NCI-H1436 treated with DMSO at 0.1 percent for 48 hours (cell line): Measurements from ENCODE around the gene PIBF1.
"Not testable (repeated sequence)": the region's sequence is repeated elsewhere in the genome, so short reads cannot be mapped to it uniquely, and the experiment has no call there.

Experiments
- DNase-seq: peaks from one replicate; lab custom pipeline; 2025; lab: John Stamatoyannopoulos, UW

Gene PIBF1

DNA sequence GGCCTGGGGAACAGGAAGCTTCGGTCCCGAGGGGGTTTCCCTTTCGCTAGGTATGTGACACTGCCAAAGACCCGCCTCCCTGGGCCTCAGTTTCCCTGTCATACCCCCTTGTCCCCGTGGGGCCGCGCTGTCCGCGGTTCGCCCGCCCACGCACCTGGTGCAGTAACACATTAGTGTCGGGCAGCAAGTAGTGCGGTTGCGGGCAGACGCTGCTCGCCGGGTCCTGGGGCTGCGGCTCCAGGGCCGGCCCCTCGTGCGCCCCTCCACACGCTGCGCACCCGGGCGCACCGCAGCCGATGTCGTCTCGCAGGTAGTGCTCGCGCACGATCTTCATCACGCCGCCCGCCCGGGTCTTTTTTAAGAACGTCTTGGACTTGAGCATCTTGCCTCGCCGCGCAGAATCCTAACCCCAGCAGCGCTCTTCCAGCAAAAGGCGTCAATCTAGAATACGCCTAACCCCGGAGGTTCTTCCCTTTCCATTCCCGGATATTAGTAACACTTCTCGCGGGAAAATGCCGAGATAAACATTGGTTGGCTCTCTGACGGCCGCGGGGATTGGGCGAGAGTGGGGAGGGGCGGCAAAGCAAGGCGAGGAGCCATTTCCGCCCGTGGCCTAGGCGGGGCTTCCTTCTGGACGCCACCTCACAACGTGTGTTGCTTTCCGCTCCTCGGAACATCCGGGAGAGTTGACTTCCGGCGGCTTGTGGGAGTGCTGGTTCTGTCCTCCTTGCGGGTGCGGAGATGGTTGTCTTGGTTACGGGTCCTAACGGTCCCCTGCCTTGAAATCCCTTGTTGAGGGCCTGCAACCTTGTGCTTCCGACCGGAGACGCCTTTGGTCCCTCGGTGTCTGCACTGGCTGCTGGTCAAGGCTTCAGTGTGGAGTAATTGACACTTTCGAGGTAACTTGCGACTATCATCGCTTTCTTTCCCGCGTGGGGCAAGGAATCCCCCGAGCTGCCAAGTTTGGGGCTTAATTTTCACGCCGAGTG lies at the start of gene PIBF1, which contains the start of gene DIS3:
Gene PIBF1 (plus strand): TSS at position 683 of the 989 bp plus-strand sequence. CDS start 1,337 bp downstream, outside the sequence.
Gene DIS3 (minus strand): TSS at position 450 of the 989 bp plus-strand sequence. CDS start 68 bp downstream, at position 382.
- DNase-seq: peak; percentile 98

- no peak for DNase-seq
Observed at GRCh38 chr13:72737033-72737432, 44.9 kb upstream of the PIBF1 start.

DNA sequence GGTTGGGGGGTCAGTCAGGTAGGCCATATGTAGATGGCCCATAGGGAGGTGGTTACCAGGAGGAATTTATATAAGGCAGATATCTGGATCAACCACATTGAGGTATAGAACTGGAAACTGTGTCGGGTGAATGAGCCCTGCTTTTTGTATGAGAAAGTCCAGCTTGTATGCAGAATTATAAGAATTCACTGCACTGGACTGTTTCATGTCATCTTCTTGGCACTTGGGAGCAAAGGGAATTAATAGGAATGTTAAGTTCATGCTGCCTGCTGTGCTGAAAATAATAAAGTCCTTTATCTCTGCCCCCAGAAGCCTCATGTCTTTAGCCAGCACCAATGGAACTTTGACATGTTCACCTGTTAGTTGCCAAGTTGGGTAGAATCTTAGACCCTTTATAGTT lies 41.9 kb upstream of the PIBF1 start:
- DNase-seq: no peak

DNA sequence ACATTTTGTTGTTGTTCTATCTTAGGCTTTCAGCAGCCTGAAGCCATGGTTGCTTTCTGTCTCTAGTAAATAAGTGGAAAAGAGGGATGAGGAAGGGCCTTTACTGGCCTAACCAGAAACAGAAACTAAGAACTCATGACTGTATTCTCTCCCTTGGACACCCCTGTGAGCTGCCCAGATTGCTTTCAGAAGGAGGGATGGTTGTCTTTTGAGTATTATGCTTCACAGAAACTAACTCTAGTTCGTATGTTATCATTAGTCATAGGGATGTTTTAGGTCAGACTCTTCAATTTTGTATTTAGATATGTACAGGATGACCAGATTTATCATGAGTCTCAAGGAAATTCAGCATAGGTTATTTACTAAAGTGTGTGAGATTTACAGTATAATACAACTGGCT lies 36.7 kb upstream of the PIBF1 start:
- no peak for DNase-seq

- DNase-seq: no peak
Observed at GRCh38 chr13:72751220-72751619, 30.7 kb upstream of the PIBF1 start.

- DNase-seq: no peak
Observed at GRCh38 chr13:72754111-72754510, 27.8 kb upstream of the PIBF1 start.

- no peak for DNase-seq
Observed at GRCh38 chr13:72757792-72758535, 24.0 kb upstream of the PIBF1 start.

DNA sequence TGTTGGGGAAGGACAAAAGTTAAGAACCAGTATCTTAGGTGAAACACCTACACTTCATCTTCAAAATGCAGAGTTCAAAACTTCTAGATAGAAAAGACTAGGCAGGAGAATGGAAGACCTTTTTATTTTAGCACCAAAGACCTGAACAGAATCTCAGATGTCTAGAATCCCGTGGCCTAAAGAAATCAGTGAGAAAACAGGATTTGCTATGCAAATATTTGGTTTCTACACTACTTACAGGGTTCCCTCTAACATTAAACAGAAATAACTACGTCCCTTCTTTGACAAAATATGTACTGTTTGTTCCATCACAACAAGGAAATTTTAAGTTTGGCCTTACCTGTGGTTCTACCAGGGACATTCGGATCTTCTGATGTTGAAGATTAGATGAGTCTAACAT lies 21.7 kb upstream of the PIBF1 start:
- DNase-seq: no peak

DNA sequence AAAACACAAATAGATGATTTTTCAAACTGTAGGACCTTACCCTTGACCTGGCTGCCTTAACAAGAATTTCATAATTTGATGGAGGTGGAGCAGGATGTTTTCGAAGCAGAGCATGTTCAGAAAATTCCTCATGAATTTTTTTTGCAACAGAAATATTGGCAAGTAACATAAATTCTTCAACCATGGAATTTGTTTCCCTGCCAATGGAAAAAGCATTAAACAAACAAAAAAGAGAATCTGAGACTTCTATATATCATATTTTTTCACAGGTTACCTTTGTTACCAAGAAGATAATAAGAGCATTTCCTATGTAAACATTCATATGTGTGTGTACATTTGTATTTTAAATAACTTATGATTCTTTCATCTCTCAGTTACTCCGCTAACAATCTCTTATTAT lies 18.5 kb upstream of the PIBF1 start:
- DNase-seq: no peak

- DNase-seq: no peak
Observed at GRCh38 chr13:72774019-72774418, 7.9 kb upstream of the PIBF1 start.

GRCh38 chr13:72782717-72783116 lies 784 bp downstream of the PIBF1 start:
- no peak for DNase-seq

DNA sequence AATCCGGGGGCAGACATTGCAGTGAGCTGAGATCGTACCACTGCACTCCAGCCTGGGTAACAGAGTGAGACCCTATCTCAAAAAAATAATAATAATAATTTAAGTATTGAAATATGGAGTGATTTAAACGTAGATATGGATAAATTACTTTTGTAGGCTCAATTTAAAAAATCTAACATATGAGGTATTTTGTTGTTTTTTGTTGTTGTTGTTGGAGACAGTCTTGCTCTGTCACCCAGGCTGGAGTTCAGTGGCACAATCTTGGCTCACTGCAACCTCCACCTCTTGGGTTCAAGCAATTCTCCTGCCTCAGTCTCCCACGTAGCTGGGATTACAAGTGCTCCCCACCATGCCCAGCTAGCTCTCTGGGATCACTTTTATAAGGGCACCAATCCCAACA lies 2.7 kb downstream of the PIBF1 start:
- not testable (repeated sequence) for DNase-seq

GRCh38 chr13:72788831-72789230 lies 6.9 kb downstream of the PIBF1 start:
- DNase-seq: no peak

- DNase-seq: no peak
Observed at GRCh38 chr13:72792640-72793039, 10.7 kb downstream of the PIBF1 start.

DNA sequence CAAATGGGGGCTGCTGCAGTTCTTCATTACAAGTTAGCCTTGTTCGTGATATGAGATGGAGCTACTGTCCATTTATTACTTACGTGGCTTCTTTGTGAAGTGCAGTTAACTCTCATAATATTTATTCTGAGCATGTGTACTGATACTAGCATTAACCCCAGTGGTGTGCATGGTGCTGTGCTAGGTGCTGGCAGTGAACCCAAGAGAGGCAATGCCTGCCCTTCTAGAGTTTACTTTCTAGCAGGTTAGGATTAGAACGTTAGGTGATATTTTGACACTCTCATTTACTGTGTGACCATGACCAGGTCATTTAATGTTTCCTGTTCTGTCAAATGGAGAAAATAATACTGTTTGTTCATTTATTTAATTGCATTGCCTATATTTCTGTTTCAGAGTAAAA lies 16.9 kb downstream of the PIBF1 start:
- DNase-seq: no peak

- DNase-seq: no peak
Observed at GRCh38 chr13:72804301-72804700, 22.4 kb downstream of the PIBF1 start.

GRCh38 chr13:72805676-72806346 lies 23.9 kb downstream of the PIBF1 start:
- DNase-seq: peak; percentile 86

DNA sequence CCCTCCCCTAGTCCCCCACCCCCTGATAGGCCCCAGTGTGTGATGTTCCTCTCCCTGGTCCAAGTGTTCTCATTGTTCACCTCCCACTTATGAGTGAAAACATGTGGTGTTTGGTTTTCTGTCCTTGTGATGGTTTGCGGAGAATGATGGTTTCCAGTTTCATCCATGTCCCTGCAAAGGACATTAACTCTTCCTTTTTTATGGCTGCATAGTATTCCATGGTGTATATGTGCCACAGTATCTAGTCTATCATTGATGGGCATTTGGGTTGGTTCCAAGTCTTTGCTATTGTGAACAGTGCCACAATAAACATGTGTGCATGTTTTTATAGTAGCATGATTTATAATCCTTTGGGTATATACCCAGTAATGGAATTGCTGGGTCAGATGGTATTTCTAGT lies 24.6 kb downstream of the PIBF1 start:
- DNase-seq: not testable (repeated sequence)

DNA sequence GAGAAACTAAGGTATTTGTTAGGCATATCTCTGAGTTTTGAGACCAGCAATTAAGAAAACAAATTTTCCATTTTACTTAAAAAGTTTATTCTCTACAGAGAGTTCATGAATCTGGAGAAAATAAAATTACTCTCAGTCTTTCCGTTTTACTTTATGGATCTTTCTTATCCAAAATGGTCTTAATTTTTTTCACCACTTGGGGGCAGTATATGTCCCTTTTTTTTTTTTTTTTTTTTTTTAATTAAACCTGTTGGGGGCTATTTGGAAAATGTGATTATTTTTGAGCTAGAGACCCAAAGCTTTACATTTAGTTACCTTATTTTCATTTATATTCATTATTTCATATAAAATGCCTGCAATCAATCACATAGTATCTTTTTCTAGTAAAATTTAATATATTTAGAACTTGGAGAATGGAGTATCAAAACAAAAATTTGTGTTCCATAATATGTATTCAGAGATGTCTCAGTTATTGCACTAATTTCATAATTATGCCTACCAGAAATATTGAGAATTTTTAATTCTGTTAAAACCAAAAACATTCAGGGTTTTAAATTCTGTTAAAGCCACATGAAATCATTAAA lies 27.1 kb downstream of the PIBF1 start:
- no peak for DNase-seq

DNA sequence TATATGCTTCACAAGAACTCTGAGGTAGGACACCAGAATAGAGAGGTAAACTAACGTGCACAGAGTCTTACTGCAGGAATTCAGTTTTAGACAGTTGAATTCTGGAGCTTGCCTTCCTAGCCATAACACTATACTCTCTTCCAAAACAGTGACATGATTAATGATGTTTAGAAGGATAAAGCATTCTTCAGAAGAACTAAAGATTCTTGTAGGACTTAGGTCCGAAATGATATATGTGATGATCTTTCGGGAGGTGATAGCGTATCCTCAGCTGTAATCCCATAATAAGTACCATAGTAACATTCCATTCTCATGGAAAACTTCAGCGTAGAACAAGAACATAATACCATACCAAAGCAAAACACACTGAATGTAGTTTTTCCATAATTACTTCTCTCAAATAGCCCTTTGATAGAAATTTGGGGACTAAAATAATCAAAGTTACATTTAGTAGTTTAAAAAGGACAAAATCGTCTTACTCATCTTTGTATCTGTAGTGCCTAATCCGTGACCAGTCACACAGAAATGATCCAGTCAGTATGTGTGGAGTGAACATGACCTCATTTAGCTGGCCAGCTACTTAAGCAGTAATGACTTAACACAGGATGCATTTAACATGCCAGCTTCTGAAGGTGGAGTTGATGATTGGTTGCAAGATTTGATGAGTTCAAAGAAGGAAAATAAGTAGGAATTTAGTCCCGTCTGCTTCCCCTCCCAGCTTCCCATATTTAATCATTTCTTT lies 38.4 kb downstream of the PIBF1 start:
- no peak for DNase-seq

DNA sequence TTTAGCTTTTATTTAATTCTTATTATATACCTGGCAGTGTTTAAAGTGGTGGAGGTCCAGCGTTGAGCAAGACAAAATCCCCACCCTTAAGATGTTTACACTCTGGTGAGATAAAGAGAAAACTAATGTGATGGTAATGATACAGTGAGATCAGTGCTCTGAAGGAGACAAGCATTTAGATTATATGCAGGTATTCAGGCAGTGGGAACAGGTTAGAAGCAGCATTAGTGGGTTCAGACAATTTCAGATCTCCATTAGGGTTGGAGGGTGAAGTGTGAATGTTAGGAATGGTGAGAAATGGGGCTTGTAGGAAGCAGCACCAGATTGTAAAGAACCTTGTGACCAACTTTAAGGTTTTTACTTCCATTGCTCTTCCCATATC lies 39.0 kb downstream of the PIBF1 start:
- no peak for DNase-seq
